Measurements from ENCODE around the gene PRDM8.

The PRDM8 gene

DNA sequence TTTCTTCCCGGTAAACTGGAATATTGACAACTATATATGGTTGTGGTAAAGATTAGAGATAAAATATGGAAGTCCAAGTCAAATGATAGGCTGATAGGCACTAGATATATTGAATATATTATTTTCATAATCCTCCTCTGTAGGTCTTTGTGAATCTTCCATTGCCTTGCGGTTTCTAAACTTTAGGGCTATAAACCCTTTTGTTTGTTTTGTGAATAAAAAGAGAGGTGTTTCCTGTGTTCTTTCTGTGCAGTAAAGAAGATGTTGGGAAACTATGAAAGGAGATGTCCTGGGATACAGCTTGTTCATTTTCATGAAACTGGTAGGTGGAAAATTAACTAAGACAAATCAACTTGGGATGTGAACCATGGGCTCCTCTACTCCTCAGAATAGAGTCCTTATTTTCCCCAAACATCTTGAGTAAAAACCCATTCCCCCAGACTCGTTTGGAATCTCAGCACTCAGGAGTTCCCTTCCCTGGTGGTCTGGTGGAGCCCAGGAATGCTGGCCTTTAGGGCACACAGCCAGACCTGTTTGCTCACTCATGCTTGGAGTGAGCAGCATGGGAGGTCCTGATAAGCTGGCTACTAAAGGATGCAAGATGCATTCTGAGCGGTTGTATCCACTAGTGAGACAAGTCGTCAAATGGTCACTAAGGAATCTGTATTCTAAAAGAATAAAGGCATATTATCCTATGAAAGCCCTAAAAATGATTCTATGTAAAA, 22.2 kb downstream of the PRDM8 start:
- no peak overlapping the region for H3K27ac ChIP-seq
- TF ChIP-seq, protein P1, sequence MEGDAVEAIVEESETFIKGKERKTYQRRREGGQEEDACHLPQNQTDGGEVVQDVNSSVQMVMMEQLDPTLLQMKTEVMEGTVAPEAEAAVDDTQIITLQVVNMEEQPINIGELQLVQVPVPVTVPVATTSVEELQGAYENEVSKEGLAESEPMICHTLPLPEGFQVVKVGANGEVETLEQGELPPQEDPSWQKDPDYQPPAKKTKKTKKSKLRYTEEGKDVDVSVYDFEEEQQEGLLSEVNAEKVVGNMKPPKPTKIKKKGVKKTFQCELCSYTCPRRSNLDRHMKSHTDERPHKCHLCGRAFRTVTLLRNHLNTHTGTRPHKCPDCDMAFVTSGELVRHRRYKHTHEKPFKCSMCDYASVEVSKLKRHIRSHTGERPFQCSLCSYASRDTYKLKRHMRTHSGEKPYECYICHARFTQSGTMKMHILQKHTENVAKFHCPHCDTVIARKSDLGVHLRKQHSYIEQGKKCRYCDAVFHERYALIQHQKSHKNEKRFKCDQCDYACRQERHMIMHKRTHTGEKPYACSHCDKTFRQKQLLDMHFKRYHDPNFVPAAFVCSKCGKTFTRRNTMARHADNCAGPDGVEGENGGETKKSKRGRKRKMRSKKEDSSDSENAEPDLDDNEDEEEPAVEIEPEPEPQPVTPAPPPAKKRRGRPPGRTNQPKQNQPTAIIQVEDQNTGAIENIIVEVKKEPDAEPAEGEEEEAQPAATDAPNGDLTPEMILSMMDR (conservative IDR thresholded peaks at IDR 0.05) = no peak

DNA sequence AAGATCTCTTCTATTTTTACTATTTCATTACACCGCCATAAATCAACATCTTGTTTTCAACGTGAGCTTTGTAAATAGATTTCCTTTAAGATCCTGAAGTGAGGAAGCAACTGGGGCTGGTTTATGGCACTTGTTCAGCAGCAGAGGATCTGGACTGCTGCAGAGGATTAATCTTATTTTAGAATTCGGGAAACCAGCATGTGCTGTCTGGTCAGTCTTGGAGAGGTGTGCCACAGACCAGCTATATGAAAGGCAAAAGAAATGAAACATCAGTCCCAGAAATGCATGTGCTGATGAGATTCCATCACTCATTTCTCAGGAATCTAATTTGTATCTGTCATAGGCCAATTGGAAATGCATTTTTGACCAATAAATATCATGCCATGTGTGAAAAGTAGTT, 23.4 kb downstream of the PRDM8 start:
- TF ChIP-seq, protein P1 (conservative IDR thresholded peaks at IDR 0.05) = no peak
- no peak overlapping the region for H3K27ac ChIP-seq

- H3K27ac ChIP-seq = no peak overlapping the region
- TF ChIP-seq, protein P1 (conservative IDR thresholded peaks at IDR 0.05) = peak; percentile 59
Observed at GRCh38 chr4:80221161-80221560, 23.9 kb downstream of the PRDM8 start.

DNA sequence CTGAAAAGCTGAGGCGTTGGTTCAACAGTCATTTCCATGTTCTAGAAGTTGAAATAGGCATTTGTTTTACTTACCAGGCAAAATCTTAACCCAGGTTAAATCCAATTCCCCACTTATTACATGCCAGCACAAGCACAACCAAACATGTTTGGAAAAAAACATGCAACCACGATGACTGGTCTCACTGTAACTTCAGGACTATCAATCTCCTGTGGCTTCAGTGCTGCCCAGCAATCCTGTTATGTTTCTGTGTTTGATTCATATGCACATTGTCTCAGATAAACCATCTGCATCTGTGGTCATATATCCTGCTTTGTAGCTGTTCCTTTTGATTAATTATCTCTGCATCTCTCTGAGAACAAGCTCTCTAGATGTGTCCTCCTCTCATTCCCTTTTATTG, 28.3 kb downstream of the PRDM8 start:
- TF ChIP-seq, protein P1 (conservative IDR thresholded peaks at IDR 0.05) = no peak
- no peak overlapping the region for H3K27ac ChIP-seq

- H3K27ac ChIP-seq = no peak overlapping the region
- TF ChIP-seq, protein P1 (conservative IDR thresholded peaks at IDR 0.05) = no peak
Observed at GRCh38 chr4:80226094-80226493, 28.8 kb downstream of the PRDM8 start.

GRCh38 chr4:80228460-80228859, 31.2 kb downstream of the PRDM8 start:
- TF ChIP-seq, protein P1 (conservative IDR thresholded peaks at IDR 0.05) = no peak
- H3K27ac ChIP-seq = no peak overlapping the region

DNA sequence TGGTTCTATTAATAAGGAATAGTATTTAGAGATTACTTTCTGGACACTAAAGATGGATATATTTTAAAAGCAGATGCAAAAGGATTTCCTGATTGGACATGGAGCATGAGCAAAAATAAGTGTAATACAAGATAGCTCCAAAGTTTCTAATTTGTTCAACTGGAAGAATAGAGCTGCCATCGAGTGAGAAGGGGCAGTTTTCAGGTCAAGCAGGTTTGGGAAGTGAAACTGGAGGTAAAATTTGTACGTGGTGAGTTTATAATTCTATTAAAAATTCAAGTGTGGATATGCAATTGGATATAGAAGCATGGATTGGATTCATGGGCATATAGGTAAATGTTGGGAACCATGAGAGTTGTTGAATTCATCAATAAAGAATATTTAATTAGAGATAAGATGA, 31.8 kb downstream of the PRDM8 start:
- TF ChIP-seq, protein P1 (conservative IDR thresholded peaks at IDR 0.05) = no peak
- H3K27ac ChIP-seq = no peak overlapping the region
